HepG2 (cell line): ENCODE data around the gene ENO3. TPM values are rescaled to one million over a fixed set of nuclear protein-coding genes. Genes with fewer than 3 reads are reported as not detected.
A peak's percentile ranks its signal among the peaks of the same experiment; 100 is the strongest.

Experiments used
- GATAD2A ChIP-seq: IDR thresholded peaks from 2 replicates; pipeline ENCODE4 v1.6.1; 2016
- HNRNPH1 ChIP-seq: fragments of 200-400 bp; formaldehyde crosslinking; optimal IDR thresholded peaks from 2 replicates; pipeline ENCODE3; 2017; ENCODE audit warnings: mild to moderate bottlenecking, low read depth, low read length
- HOXA3 ChIP-seq: sonication (generic); formaldehyde crosslinking; IDR thresholded peaks from 2 replicates; pipeline ENCODE4 v1.5.0; 2020; ENCODE audit warnings: missing genetic modification reagents
- KDM5B ChIP-seq: sonication (generic); formaldehyde crosslinking; IDR thresholded peaks from 2 replicates; pipeline ENCODE4 v1.4.0; 2020; ENCODE audit warnings: missing genetic modification reagents, mild to moderate bottlenecking, borderline replicate concordance
- SMC3 ChIP-seq: IDR thresholded peaks from 2 replicates; pipeline ENCODE4 v1.6.1; 2011; ENCODE audit warnings: low read length, improper control_type of control experiment
- ZBTB42 ChIP-seq: sonication (generic); formaldehyde crosslinking; IDR thresholded peaks from 2 replicates; pipeline ENCODE4 v1.5.0; 2020; ENCODE audit warnings: mild to moderate bottlenecking, missing genetic modification reagents
- ZNF343 ChIP-seq: sonication (generic); formaldehyde crosslinking; IDR thresholded peaks from 2 replicates; pipeline ENCODE4 v1.4.0; 2020; ENCODE audit warnings: mild to moderate bottlenecking, missing genetic modification reagents
- ZNF572 ChIP-seq: sonication (generic); formaldehyde crosslinking; IDR thresholded peaks from 2 replicates; pipeline ENCODE4 v1.5.1; 2020; ENCODE audit warnings: mild to moderate bottlenecking, missing genetic modification reagents
- polyA plus RNA-seq, 8 experiments: library from polyadenylated mRNA; depleted of rRNA in 3 of 8; stranded (reverse) in 7 of 8; unstranded in 1 of 8; fragments of >200 nt; fragmentation: Illumina TruSeq in 4 of 8; extraction: Trizol in 4 of 8; gene quantifications; 2 replicates each; pipeline versions ENCODE4 v1.2.1 to v1.2.3, GENCODE V29; 2011 to 2016; ENCODE audit warnings: low read depth in 4 of 8, missing spikeins in 1 of 8, mixed read lengths in 1 of 8; ENCODE audit not compliant: insufficient read depth in 1 of 8
- total RNA-seq, 5 experiments: library from RNA; depleted of rRNA; stranded (reverse); fragments of >200 nt; fragmentation: Illumina TruSeq; extraction: Trizol; gene quantifications; 2 replicates each; pipeline ENCODE4 v1.2.3, GENCODE V29; 2016; ENCODE audit warnings: low read depth in 1 of 5
- TF ChIP-seq, protein P1 (sequence below): sonication (generic); formaldehyde crosslinking; IDR thresholded peaks from 2 replicates; pipeline ENCODE4 v1.5.0; 2020; ENCODE audit warnings: mild to moderate bottlenecking, missing genetic modification reagents, borderline replicate concordance
- TF ChIP-seq, protein P2 (sequence below): sonication (generic); formaldehyde crosslinking; IDR thresholded peaks from 2 replicates; pipeline ENCODE4 v1.4.0; 2020; ENCODE audit warnings: missing genetic modification reagents
- TF ChIP-seq, protein P3 (sequence below): sonication (generic); formaldehyde crosslinking; IDR thresholded peaks from 2 replicates; pipeline ENCODE4 v1.5.0; 2020; ENCODE audit warnings: mild to moderate bottlenecking, missing genetic modification reagents, moderate library complexity

Gene ENO3
- total and polyA plus RNA-seq, 2 of the 13 experiments (the other 11 are each of a cell fraction or from before 2014, with no cell fraction given), result 59.8 to 69.8 TPM

DNA sequence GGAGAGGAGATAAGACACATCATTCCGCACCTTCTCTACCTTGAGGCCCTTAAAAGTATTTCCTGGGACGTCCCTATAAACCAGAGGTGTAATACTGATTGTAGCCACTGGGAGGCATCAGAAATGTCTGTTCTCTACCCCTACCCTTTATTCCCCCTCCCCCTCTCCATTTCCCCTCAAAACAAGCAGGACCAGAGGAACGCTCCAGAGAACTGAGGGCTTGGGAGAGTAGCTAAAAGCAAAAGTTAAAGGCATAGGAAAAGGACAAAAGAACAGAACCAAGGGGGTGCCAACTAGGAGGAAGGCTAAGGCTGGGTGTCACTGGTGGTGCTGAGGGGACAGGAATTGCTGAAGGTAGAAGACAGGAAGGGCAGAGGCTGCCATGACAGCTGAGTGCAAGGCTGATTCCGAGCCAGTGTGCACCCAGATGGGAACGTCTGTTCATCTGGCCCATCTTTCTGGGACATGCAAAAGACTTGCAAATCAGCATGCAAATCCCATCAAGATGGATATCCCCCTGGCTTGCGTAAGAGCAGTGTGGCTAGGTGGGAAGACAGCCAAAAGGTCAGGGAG lies 29.8 kb downstream of the ENO3 start (continued):
- 0 out of 2 replicates have a peak, but pooled peaks have one; percentile 72 for TF ChIP-seq ZNF572 (CRISPR knock-in tag)
- no peak for TF ChIP-seq HNRNPH1
- TF ChIP-seq GATAD2A (CRISPR knock-in tag), result no peak
- TF ChIP-seq, protein P1, sequence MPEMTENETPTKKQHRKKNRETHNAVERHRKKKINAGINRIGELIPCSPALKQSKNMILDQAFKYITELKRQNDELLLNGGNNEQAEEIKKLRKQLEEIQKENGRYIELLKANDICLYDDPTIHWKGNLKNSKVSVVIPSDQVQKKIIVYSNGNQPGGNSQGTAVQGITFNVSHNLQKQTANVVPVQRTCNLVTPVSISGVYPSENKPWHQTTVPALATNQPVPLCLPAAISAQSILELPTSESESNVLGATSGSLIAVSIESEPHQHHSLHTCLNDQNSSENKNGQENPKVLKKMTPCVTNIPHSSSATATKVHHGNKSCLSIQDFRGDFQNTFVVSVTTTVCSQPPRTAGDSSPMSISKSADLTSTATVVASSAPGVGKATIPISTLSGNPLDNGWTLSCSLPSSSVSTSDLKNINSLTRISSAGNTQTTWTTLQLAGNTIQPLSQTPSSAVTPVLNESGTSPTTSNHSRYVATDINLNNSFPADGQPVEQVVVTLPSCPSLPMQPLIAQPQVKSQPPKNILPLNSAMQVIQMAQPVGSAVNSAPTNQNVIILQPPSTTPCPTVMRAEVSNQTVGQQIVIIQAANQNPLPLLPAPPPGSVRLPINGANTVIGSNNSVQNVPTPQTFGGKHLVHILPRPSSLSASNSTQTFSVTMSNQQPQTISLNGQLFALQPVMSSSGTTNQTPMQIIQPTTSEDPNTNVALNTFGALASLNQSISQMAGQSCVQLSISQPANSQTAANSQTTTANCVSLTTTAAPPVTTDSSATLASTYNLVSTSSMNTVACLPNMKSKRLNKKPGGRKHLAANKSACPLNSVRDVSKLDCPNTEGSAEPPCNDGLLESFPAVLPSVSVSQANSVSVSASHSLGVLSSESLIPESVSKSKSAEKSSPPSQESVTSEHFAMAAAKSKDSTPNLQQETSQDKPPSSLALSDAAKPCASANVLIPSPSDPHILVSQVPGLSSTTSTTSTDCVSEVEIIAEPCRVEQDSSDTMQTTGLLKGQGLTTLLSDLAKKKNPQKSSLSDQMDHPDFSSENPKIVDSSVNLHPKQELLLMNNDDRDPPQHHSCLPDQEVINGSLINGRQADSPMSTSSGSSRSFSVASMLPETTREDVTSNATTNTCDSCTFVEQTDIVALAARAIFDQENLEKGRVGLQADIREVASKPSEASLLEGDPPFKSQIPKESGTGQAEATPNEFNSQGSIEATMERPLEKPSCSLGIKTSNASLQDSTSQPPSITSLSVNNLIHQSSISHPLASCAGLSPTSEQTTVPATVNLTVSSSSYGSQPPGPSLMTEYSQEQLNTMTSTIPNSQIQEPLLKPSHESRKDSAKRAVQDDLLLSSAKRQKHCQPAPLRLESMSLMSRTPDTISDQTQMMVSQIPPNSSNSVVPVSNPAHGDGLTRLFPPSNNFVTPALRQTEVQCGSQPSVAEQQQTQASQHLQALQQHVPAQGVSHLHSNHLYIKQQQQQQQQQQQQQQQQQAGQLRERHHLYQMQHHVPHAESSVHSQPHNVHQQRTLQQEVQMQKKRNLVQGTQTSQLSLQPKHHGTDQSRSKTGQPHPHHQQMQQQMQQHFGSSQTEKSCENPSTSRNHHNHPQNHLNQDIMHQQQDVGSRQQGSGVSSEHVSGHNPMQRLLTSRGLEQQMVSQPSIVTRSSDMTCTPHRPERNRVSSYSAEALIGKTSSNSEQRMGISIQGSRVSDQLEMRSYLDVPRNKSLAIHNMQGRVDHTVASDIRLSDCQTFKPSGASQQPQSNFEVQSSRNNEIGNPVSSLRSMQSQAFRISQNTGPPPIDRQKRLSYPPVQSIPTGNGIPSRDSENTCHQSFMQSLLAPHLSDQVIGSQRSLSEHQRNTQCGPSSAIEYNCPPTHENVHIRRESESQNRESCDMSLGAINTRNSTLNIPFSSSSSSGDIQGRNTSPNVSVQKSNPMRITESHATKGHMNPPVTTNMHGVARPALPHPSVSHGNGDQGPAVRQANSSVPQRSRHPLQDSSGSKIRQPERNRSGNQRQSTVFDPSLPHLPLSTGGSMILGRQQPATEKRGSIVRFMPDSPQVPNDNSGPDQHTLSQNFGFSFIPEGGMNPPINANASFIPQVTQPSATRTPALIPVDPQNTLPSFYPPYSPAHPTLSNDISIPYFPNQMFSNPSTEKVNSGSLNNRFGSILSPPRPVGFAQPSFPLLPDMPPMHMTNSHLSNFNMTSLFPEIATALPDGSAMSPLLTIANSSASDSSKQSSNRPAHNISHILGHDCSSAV (CRISPR knock-in tag), result no peak
- TF ChIP-seq ZNF343 (CRISPR knock-in tag), result no peak
- TF ChIP-seq, protein P2, sequence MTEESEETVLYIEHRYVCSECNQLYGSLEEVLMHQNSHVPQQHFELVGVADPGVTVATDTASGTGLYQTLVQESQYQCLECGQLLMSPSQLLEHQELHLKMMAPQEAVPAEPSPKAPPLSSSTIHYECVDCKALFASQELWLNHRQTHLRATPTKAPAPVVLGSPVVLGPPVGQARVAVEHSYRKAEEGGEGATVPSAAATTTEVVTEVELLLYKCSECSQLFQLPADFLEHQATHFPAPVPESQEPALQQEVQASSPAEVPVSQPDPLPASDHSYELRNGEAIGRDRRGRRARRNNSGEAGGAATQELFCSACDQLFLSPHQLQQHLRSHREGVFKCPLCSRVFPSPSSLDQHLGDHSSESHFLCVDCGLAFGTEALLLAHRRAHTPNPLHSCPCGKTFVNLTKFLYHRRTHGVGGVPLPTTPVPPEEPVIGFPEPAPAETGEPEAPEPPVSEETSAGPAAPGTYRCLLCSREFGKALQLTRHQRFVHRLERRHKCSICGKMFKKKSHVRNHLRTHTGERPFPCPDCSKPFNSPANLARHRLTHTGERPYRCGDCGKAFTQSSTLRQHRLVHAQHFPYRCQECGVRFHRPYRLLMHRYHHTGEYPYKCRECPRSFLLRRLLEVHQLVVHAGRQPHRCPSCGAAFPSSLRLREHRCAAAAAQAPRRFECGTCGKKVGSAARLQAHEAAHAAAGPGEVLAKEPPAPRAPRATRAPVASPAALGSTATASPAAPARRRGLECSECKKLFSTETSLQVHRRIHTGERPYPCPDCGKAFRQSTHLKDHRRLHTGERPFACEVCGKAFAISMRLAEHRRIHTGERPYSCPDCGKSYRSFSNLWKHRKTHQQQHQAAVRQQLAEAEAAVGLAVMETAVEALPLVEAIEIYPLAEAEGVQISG (CRISPR knock-in tag), result 0 out of 2 replicates have a peak, but pooled peaks have one; percentile 1
- TF ChIP-seq SMC3, result peak; percentile 76
- TF ChIP-seq KDM5B, result no peak
- TF ChIP-seq ZBTB42 (CRISPR knock-in tag), result no peak
- TF ChIP-seq HOXA3 (CRISPR knock-in tag), result no peak
- TF ChIP-seq, protein P3, sequence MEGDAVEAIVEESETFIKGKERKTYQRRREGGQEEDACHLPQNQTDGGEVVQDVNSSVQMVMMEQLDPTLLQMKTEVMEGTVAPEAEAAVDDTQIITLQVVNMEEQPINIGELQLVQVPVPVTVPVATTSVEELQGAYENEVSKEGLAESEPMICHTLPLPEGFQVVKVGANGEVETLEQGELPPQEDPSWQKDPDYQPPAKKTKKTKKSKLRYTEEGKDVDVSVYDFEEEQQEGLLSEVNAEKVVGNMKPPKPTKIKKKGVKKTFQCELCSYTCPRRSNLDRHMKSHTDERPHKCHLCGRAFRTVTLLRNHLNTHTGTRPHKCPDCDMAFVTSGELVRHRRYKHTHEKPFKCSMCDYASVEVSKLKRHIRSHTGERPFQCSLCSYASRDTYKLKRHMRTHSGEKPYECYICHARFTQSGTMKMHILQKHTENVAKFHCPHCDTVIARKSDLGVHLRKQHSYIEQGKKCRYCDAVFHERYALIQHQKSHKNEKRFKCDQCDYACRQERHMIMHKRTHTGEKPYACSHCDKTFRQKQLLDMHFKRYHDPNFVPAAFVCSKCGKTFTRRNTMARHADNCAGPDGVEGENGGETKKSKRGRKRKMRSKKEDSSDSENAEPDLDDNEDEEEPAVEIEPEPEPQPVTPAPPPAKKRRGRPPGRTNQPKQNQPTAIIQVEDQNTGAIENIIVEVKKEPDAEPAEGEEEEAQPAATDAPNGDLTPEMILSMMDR (CRISPR knock-in tag), result peak; percentile 75
